ENCODE data around the gene RPS24.

Gene RPS24

GRCh38 chr10:78035933-78036583 lies 2.4 kb downstream of the RPS24 start:
- in situ Hi-C loops (cut with MboI; ENCODE audit: low pct_unique_long_range_greater_than_20kb, low sequenced_read_pairs, unreplicated experiment) = loop anchor here (25.0 kb wide), 1 partner anchor 1151 kb away; no protein-coding TSS in a partner anchor
- DNase-seq (ENCODE audit: low spot score) = no peak
- TF ChIP-seq CTCF (IDR thresholded peaks at IDR 0.05; ENCODE audit: extremely low read depth, insufficient read depth, missing control alignments) = no peak

GRCh38 chr10:78038105-78038504 lies 4.4 kb downstream of the RPS24 start:
- in situ Hi-C loops (cut with MboI; ENCODE audit: low pct_unique_long_range_greater_than_20kb, low sequenced_read_pairs, unreplicated experiment) = loop anchor here (25.0 kb wide), 1 partner anchor 1149 kb away; no protein-coding TSS in a partner anchor
- no peak for DNase-seq (ENCODE audit: low spot score)

GRCh38 chr10:78038791-78039547 lies 5.3 kb downstream of the RPS24 start:
- TF ChIP-seq CTCF (IDR thresholded peaks at IDR 0.05; ENCODE audit: extremely low read depth, insufficient read depth, missing control alignments) = no peak
- DNase-seq (ENCODE audit: low spot score) = no peak
- in situ Hi-C loops (cut with MboI; ENCODE audit: low pct_unique_long_range_greater_than_20kb, low sequenced_read_pairs, unreplicated experiment) = loop anchor here (25.0 kb wide), 1 partner anchor 1148 kb away; no protein-coding TSS in a partner anchor

More at GRCh38 chr10:78038105-78038504, 4.4 kb downstream of the RPS24 start:
- no peak for TF ChIP-seq CTCF (IDR thresholded peaks at IDR 0.05; ENCODE audit: extremely low read depth, insufficient read depth, missing control alignments)

GRCh38 chr10:78039743-78040142 lies 6.1 kb downstream of the RPS24 start:
- no peak for DNase-seq (ENCODE audit: low spot score)
- in situ Hi-C loops (cut with MboI; ENCODE audit: low pct_unique_long_range_greater_than_20kb, low sequenced_read_pairs, unreplicated experiment) = loop anchor here (25.0 kb wide), 1 partner anchor 1148 kb away; no protein-coding TSS in a partner anchor
- TF ChIP-seq CTCF (IDR thresholded peaks at IDR 0.05; ENCODE audit: extremely low read depth, insufficient read depth, missing control alignments) = no peak

GRCh38 chr10:78041170-78042057 lies 7.8 kb downstream of the RPS24 start:
- in situ Hi-C loops (cut with MboI; ENCODE audit: low pct_unique_long_range_greater_than_20kb, low sequenced_read_pairs, unreplicated experiment) = loop anchor here (25.0 kb wide), 1 partner anchor 1146 kb away; no protein-coding TSS in a partner anchor
- no peak for DNase-seq (ENCODE audit: low spot score)
- TF ChIP-seq CTCF (IDR thresholded peaks at IDR 0.05; ENCODE audit: extremely low read depth, insufficient read depth, missing control alignments) = no peak
